OCI-LY7 (cell line): Measurements from ENCODE around the gene MICAL3. TPM values are rescaled to one million over a fixed set of nuclear protein-coding genes. Genes with fewer than 3 reads are reported as not detected.
A peak's percentile ranks its signal among the peaks of the same experiment; 100 is the strongest.

Source experiments
- BruUV-seq: library from RNA; stranded (reverse); fragments of 400-500 nt; replicated peaks from 2 replicates; lab custom pipeline; 2021; lab: Mats Ljungman, UMichigan
- CTCF ChIA-PET: fragments of 300-600 bp; sonication (Branson Sonifier 250); formaldehyde crosslinking; loops from one replicate; lab custom pipeline; 2022; ENCODE audit warnings: antibody characterized with exemption; ENCODE audit not compliant: unreplicated experiment; lab: Charles Lee
- POLR2A ChIA-PET: fragments of 300-600 bp; sonication (Branson Sonifier 250); formaldehyde crosslinking; loops from one replicate; lab custom pipeline; 2022; ENCODE audit warnings: antibody characterized with exemption; lab: Charles Lee
- DNase-seq: peaks from one replicate; pipeline ENCODE4 v3.0.0-alpha.2; 2015; ENCODE audit warnings: low spot score
- H2AFZ ChIP-seq: fragments of 200-600 bp; sonication (generic), shearing (Covaris generic); 2 replicates; pipeline ENCODE4 v1.6.1; 2014; ENCODE audit warnings: mild to moderate bottlenecking, antibody characterized with exemption, low read length, moderate library complexity
- H3K27ac ChIP-seq: fragments of 200-600 bp; sonication (generic); 2 replicates; pipeline ENCODE4 v1.5.1; 2014; ENCODE audit warnings: mixed run types, low read depth, mild to moderate bottlenecking, moderate library complexity, low read length, inconsistent platforms; ENCODE audit not compliant: poor library complexity, severe bottlenecking
- H3K36me3 ChIP-seq: fragments of 200-600 bp; sonication (generic); 2 replicates; pipeline ENCODE4 v1.6.1; 2014; ENCODE audit warnings: mild to moderate bottlenecking, antibody characterized with exemption, low read length, moderate library complexity, mixed read lengths; ENCODE audit not compliant: insufficient read depth
- H3K4me1 ChIP-seq: fragments of 200-600 bp; sonication (generic); 2 replicates; pipeline ENCODE4 v1.5.1; 2014; ENCODE audit warnings: mild to moderate bottlenecking, low read length; ENCODE audit not compliant: insufficient read depth, poor library complexity, severe bottlenecking
- H3K4me2 ChIP-seq: fragments of 200-600 bp; sonication (generic); 2 replicates; pipeline ENCODE4 v1.6.1; 2014; ENCODE audit warnings: mild to moderate bottlenecking, low read length
- H3K4me3 ChIP-seq: fragments of 200-600 bp; sonication (generic); 2 replicates; pipeline ENCODE4 v1.5.1; 2014; ENCODE audit warnings: mild to moderate bottlenecking, low read depth, low read length; ENCODE audit not compliant: poor library complexity, severe bottlenecking
- H3K79me2 ChIP-seq: fragments of 200-600 bp; sonication (generic); 2 replicates; pipeline ENCODE4 v1.6.1; 2016; ENCODE audit warnings: low read depth, mild to moderate bottlenecking, low read length, moderate library complexity, mixed read lengths; ENCODE audit not compliant: insufficient read depth
- H3K9me2 ChIP-seq: fragments of 200-600 bp; sonication (generic); 2 replicates; pipeline ENCODE4 v1.6.1; 2016; ENCODE audit warnings: mild to moderate bottlenecking, low read length, mixed read lengths; ENCODE audit not compliant: insufficient read depth
- H3K9me3 ChIP-seq: fragments of 200-600 bp; sonication (generic); 2 replicates; pipeline ENCODE4 v1.6.1; 2014; ENCODE audit warnings: mild to moderate bottlenecking, mixed run types, low read length, mixed read lengths
- H4K20me1 ChIP-seq: fragments of 200-600 bp; sonication (generic); 2 replicates; pipeline ENCODE4 v1.6.1; 2014; ENCODE audit warnings: mild to moderate bottlenecking, antibody characterized with exemption, low read length, moderate library complexity, mixed read lengths; ENCODE audit not compliant: insufficient read depth
- EZH2phosphoT487 ChIP-seq: fragments of 200-600 bp; sonication (generic); IDR thresholded peaks from 2 replicates; pipeline ENCODE4 v1.6.1; 2018; ENCODE audit warnings: low read depth, borderline replicate concordance, mild to moderate bottlenecking, mixed run types, antibody characterized with exemption, low read length, moderate library complexity, mixed read lengths
- intact Hi-C: fragments of 100-400 bp; cut with micrococcal nuclease; formaldehyde crosslinking; loops from one replicate; pipeline ENCODE4 v1.10.0; 2022; ENCODE audit not compliant: unreplicated experiment
- total RNA-seq, 2 experiments: library from RNA; depleted of rRNA in 1 of 2; stranded (reverse); fragments of >200 nt in 1 of 2; shearing (Covaris generic) in 1 of 2; gene quantifications; 2 replicates each; pipeline ENCODE4 v1.2.3, GENCODE V29; 2014 to 2022
- TF ChIP-seq, protein P1 (sequence below): fragments of 200-600 bp; sonication (generic); conservative IDR thresholded peaks from 2 replicates; pipeline ENCODE4 v1.5.1; 2014; ENCODE audit warnings: mild to moderate bottlenecking, antibody characterized with exemption, low read length, moderate library complexity, mixed read lengths

The MICAL3 gene
- total RNA-seq, 2 experiments from 2014 or later: 80.9 to 210 TPM

GRCh38 chr22:17818180-17818579 is 206.2 kb downstream of the MICAL3 start:
- ChIA-PET POLR2A (no interaction called here), CTCF (no interaction called here)
- Histone ChIP-seq H3K27ac (no peak overlapping the region), H3K9me3 (no peaks in the 10 kb centered on the region), H4K20me1 (no peaks in the 10 kb centered on the region), H3K4me3 (no peak overlapping the region), H3K9me2 (no peaks in the 10 kb centered on the region), H3K79me2 (no peaks in the 10 kb centered on the region), H3K4me1 (no peaks in the 10 kb centered on the region), H3K36me3 (peaks cover 91% of the 10 kb centered on the region), H3K4me2 (no peak overlapping the region), H2AFZ (no peak overlapping the region)
- DNase-seq: no peak
- intact Hi-C loops: no loop called here
- BruUV-seq: no TSS peak
- TF ChIP-seq, protein P1, sequence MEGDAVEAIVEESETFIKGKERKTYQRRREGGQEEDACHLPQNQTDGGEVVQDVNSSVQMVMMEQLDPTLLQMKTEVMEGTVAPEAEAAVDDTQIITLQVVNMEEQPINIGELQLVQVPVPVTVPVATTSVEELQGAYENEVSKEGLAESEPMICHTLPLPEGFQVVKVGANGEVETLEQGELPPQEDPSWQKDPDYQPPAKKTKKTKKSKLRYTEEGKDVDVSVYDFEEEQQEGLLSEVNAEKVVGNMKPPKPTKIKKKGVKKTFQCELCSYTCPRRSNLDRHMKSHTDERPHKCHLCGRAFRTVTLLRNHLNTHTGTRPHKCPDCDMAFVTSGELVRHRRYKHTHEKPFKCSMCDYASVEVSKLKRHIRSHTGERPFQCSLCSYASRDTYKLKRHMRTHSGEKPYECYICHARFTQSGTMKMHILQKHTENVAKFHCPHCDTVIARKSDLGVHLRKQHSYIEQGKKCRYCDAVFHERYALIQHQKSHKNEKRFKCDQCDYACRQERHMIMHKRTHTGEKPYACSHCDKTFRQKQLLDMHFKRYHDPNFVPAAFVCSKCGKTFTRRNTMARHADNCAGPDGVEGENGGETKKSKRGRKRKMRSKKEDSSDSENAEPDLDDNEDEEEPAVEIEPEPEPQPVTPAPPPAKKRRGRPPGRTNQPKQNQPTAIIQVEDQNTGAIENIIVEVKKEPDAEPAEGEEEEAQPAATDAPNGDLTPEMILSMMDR: no peak
- TF ChIP-seq EZH2phosphoT487: no peak

DNA sequence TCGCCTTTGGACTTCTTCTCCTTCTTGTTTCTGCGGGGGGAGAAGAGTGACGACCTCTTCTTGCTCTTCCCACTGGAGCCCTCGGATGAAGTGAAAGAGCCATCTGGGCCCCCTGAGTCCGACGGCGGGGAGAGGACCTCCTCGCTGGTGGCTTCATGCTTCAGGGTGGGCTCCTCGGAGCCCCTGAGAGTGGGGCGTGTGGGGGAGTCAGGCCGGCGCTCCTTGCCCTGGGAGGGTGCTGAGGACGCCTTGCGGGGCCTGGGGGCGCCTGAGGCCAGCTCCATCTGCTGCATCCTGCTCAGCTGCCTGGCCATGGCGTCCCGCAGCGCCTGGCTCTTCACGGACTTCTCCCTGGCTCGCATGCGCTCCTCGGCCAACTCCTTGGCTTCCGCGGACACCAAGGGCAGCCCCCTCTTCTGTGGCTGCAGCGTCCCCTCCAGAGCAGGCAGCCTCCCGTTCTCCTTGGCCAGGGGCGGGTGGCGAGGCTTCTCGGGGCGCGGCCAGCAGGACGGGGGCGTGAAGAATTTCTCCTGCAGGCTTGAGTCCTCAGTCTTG is 206.8 kb downstream of the MICAL3 start:
- TF ChIP-seq EZH2phosphoT487: no peak
- TF ChIP-seq, protein P1: no peak
- Histone ChIP-seq H3K4me3 (no peak overlapping the region), H3K27ac (no peak overlapping the region), H4K20me1 (no peaks in the 10 kb centered on the region), H3K9me3 (no peaks in the 10 kb centered on the region), H3K36me3 (peaks cover 91% of the 10 kb centered on the region), H3K4me1 (no peaks in the 10 kb centered on the region), H3K9me2 (no peaks in the 10 kb centered on the region), H2AFZ (no peak overlapping the region), H3K79me2 (no peaks in the 10 kb centered on the region), H3K4me2 (no peak overlapping the region)
- ChIA-PET CTCF (interaction anchor here (0.5 kb wide), 1 partner anchor 80 kb away, joined by 3 read pairs; no protein-coding TSS in a partner anchor), POLR2A (no interaction called here)
- intact Hi-C loops: no loop called here
- TSS peak; percentile 60 for BruUV-seq
- DNase-seq: no peak

DNA sequence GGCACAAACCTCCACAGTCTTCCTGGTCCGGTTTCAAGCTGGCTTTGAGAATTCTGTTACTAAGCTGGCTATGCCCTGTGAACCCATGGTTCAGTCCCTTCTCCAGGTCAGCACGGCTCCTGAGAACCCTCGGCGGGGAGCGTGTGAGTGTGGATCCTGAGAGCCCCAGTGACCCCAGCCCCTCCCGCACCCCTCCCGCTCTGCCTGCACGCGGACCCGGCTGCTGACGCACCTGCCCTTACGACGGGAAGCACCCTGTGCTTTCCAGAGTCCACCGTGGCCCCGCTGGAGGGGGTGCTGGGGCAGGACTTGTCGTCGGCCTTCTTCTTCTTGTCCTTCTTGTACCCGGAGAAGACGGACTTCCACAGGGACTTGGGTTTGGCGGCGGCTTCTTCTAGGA is 207.3 kb downstream of the MICAL3 start:
- H4K20me1 ChIP-seq: no peaks in the 10 kb centered on the region
- BruUV-seq: no TSS peak
- no peaks in the 10 kb centered on the region for H3K9me2 ChIP-seq
- H3K4me2 ChIP-seq: no peak overlapping the region
- peaks cover 91% of the 10 kb centered on the region for H3K36me3 ChIP-seq
- no peaks in the 10 kb centered on the region for H3K4me1 ChIP-seq
- no peak overlapping the region for H3K27ac ChIP-seq
- no peaks in the 10 kb centered on the region for H3K9me3 ChIP-seq
- no peak overlapping the region for H3K4me3 ChIP-seq
- ChIA-PET CTCF (interaction anchor here (0.5 kb wide), 1 partner anchor 79 kb away, joined by 3 read pairs; no protein-coding TSS in a partner anchor), POLR2A (no interaction called here)
- DNase-seq: no peak
- H3K79me2 ChIP-seq: no peaks in the 10 kb centered on the region
- intact Hi-C loops: no loop called here
- TF ChIP-seq, protein P1: no peak
- no peak for TF ChIP-seq EZH2phosphoT487
- no peak overlapping the region for H2AFZ ChIP-seq
